IMR-90 (cell line): ENCODE data around the gene TLCD2. TPM values are rescaled to one million over a fixed set of nuclear protein-coding genes. Genes with fewer than 3 reads are reported as not detected.

ENCODE experiments used
- ATAC-seq: fragments of 200-7000 bp; cut with Tn5 transposase; 2 replicates; pipeline ENCODE4 v1.9.1; 2020; ENCODE audit warnings: low read depth, mild to moderate bottlenecking, moderate library complexity
- BruUV-seq: library from RNA; stranded (reverse); fragments of 400-500 nt; replicated peaks from 2 replicates; lab custom pipeline; 2021; lab: Mats Ljungman, UMichigan
- CTCF ChIA-PET: fragments of 300-600 bp; formaldehyde crosslinking; extraction: SDS; loops from one replicate; lab custom pipeline; 2021; ENCODE audit warnings: antibody characterized with exemption; lab: Yijun Ruan, JAX
- POLR2A ChIA-PET: fragments of 300-600 bp; sonication (Branson Sonifier 250); formaldehyde crosslinking; loops from one replicate; lab custom pipeline; 2022; ENCODE audit warnings: antibody characterized with exemption; ENCODE audit not compliant: unreplicated experiment; lab: Charles Lee
- DNase-seq: peaks from one replicate; pipeline ENCODE4 v3.0.0; 2013
- H2AFZ ChIP-seq: replicated peaks from 2 replicates; pipeline ENCODE3; 2013; ENCODE audit warnings: low read length, mild to moderate bottlenecking; ENCODE audit not compliant: poor library complexity
- H2AK5ac ChIP-seq: 2 replicates; pipeline ENCODE4 v1.6.1; 2013; ENCODE audit warnings: low read depth, low read length, inconsistent platforms
- H2AK9ac ChIP-seq: replicated peaks from 2 replicates; pipeline ENCODE3; 2013; ENCODE audit warnings: mild to moderate bottlenecking, low read depth, low read length, moderate library complexity; ENCODE audit not compliant: poor library complexity
- H2BK120ac ChIP-seq: 2 replicates; pipeline ENCODE4 v1.6.1; 2013; ENCODE audit warnings: low read depth, low read length, inconsistent platforms
- H2BK15ac ChIP-seq: 3 replicates; pipeline ENCODE4 v1.6.1; 2013; ENCODE audit warnings: low read depth, low read length, inconsistent platforms
- H2BK20ac ChIP-seq: 2 replicates; pipeline ENCODE4 v1.6.1; 2013; ENCODE audit warnings: low read depth, mild to moderate bottlenecking, inconsistent platforms, low read length, moderate library complexity
- H2BK5ac ChIP-seq: 2 replicates; pipeline ENCODE4 v1.6.1; 2013; ENCODE audit warnings: mild to moderate bottlenecking, low read depth, low read length, inconsistent platforms; ENCODE audit not compliant: poor library complexity, severe bottlenecking
- H3K14ac ChIP-seq: replicated peaks from 2 replicates; pipeline ENCODE4 v1.6.1; 2013; ENCODE audit warnings: low read depth, low read length, inconsistent platforms
- H3K18ac ChIP-seq: 2 replicates; pipeline ENCODE4 v1.6.1; 2013; ENCODE audit warnings: low read depth, low read length, control low read depth
- H3K23ac ChIP-seq: 2 replicates; pipeline ENCODE4 v1.6.1; 2013; ENCODE audit warnings: low read depth, low read length, inconsistent platforms
- H3K27ac ChIP-seq: 2 replicates; pipeline ENCODE4 v1.5.1; 2013; ENCODE audit warnings: mild to moderate bottlenecking, control low read depth, low read length; ENCODE audit not compliant: insufficient read depth
- H3K27me3 ChIP-seq: 2 replicates; pipeline ENCODE4 v1.6.1; 2013; ENCODE audit warnings: low read length; ENCODE audit not compliant: control insufficient read depth, insufficient read depth
- H3K36me3 ChIP-seq: 2 replicates; pipeline ENCODE4 v1.6.1; 2013; ENCODE audit warnings: low read length, mixed read lengths; ENCODE audit not compliant: control insufficient read depth, insufficient read depth
- H3K4ac ChIP-seq: 2 replicates; pipeline ENCODE4 v1.6.1; 2013; ENCODE audit warnings: low read depth, low read length, inconsistent platforms
- H3K4me1 ChIP-seq: 2 replicates; pipeline ENCODE4 v1.6.1; 2013; ENCODE audit warnings: low read length, mixed read lengths; ENCODE audit not compliant: control insufficient read depth, insufficient read depth
- H3K4me2 ChIP-seq: 2 replicates; pipeline ENCODE4 v1.6.1; 2013; ENCODE audit warnings: low read depth, mild to moderate bottlenecking, control low read depth, low read length, moderate library complexity
- H3K4me3 ChIP-seq: 2 replicates; pipeline ENCODE4 v1.5.1; 2013; ENCODE audit warnings: low read depth, mild to moderate bottlenecking, control low read depth, low read length, moderate library complexity; ENCODE audit not compliant: insufficient read depth
- H3K56ac ChIP-seq: 2 replicates; pipeline ENCODE4 v1.6.1; 2013; ENCODE audit warnings: low read length, inconsistent platforms; ENCODE audit not compliant: insufficient read depth; ENCODE audit errors: extremely low read depth
- H3K79me1 ChIP-seq, 2 experiments: 2 replicates each; pipeline ENCODE4 v1.6.1; 2013; ENCODE audit warnings: low read length in 2 of 2, inconsistent platforms in 1 of 2, low read depth in 1 of 2
- H3K9ac ChIP-seq: 2 replicates; pipeline ENCODE4 v1.6.1; 2013; ENCODE audit warnings: low read depth, low read length, control low read depth
- H3K9me1 ChIP-seq: 2 replicates; pipeline ENCODE4 v1.6.1; 2013; ENCODE audit warnings: low read length, inconsistent platforms; ENCODE audit not compliant: insufficient read depth
- H3K9me3 ChIP-seq: 2 replicates; pipeline ENCODE4 v1.6.1; 2013; ENCODE audit warnings: low read length; ENCODE audit not compliant: control insufficient read depth, insufficient read depth
- H4K20me1 ChIP-seq: 2 replicates; pipeline ENCODE4 v1.6.1; 2013; ENCODE audit warnings: low read length, inconsistent platforms; ENCODE audit not compliant: insufficient read depth
- H4K5ac ChIP-seq: 2 replicates; pipeline ENCODE4 v1.6.1; 2013; ENCODE audit warnings: mild to moderate bottlenecking, low read depth, low read length, control low read depth
- H4K8ac ChIP-seq, 2 experiments: 2 replicates each; pipeline ENCODE4 v1.6.1; 2013; ENCODE audit warnings: low read depth in 2 of 2, low read length in 2 of 2, control low read depth in 1 of 2, inconsistent platforms in 1 of 2
- H4K91ac ChIP-seq: 2 replicates; pipeline ENCODE4 v1.6.1; 2013; ENCODE audit warnings: low read depth, low read length, inconsistent platforms; ENCODE audit not compliant: insufficient read depth
- CEBPB ChIP-seq: IDR thresholded peaks from 2 replicates; pipeline ENCODE4 v1.6.1; 2012; ENCODE audit warnings: low read depth, low read length, improper control_type of control experiment
- CHD1 ChIP-seq: IDR thresholded peaks from 2 replicates; pipeline ENCODE4 v1.6.1; 2012; ENCODE audit warnings: low read depth, low read length, improper control_type of control experiment
- FOS ChIP-seq: fragments of 150-350 bp; IDR thresholded peaks from 2 replicates; pipeline ENCODE4 v1.6.1; 2016; ENCODE audit warnings: low read depth, low read length
- MAFK ChIP-seq: IDR thresholded peaks from 2 replicates; pipeline ENCODE4 v1.6.1; 2012; ENCODE audit warnings: low read depth, low read length, improper control_type of control experiment
- MXI1 ChIP-seq: IDR thresholded peaks from 2 replicates; pipeline ENCODE4 v1.6.1; 2012; ENCODE audit warnings: low read depth, mild to moderate bottlenecking, low read length, moderate library complexity, borderline replicate concordance
- RAD21 ChIP-seq: IDR thresholded peaks from 2 replicates; pipeline ENCODE4 v1.6.1; 2012; ENCODE audit warnings: low read length, improper control_type of control experiment
- RCOR1 ChIP-seq: IDR thresholded peaks from 2 replicates; pipeline ENCODE4 v1.6.1; 2012; ENCODE audit warnings: mild to moderate bottlenecking, low read length, improper control_type of control experiment; ENCODE audit not compliant: insufficient replicate concordance
- RFX5 ChIP-seq: IDR thresholded peaks from 2 replicates; pipeline ENCODE4 v1.8.0; 2012; ENCODE audit warnings: low read depth, mild to moderate bottlenecking, low read length, moderate library complexity
- SMC3 ChIP-seq: fragments of 150-350 bp; IDR thresholded peaks from 2 replicates; pipeline ENCODE4 v1.6.1; 2016; ENCODE audit warnings: low read depth, mild to moderate bottlenecking, antibody characterized with exemption, low read length, moderate library complexity
- WGBS, 2 experiments: methylation state at CpG; one replicate each; pipeline versions ENCODE4 v1.1.5 to v1.1.7; 2013; ENCODE audit warnings: missing lambda C conversion rate in 2 of 2; ENCODE audit not compliant: insufficient read length in 1 of 2; ENCODE audit errors: extremely low coverage in 2 of 2; 5-methylcytosine and 5-hydroxymethylcytosine counted together
- dilution Hi-C: fragments of 300-500 bp; cut with HindIII; formaldehyde crosslinking; loops from one replicate; pipeline ENCODE4 v1.14.3; 2018; ENCODE audit warnings: low sequenced_read_pairs; ENCODE audit not compliant: unreplicated experiment
- in situ Hi-C: fragments of 300-500 bp; cut with MboI; formaldehyde crosslinking; loops from 3 replicates; pipeline ENCODE4 v1.14.3; 2019; ENCODE audit warnings: low sequenced_read_pairs, inconsistent platforms, mixed read lengths
- intact Hi-C: fragments of 100-400 bp; cut with micrococcal nuclease; formaldehyde crosslinking; loops from 2 replicates; pipeline ENCODE4 v1.10.0; 2022
- polyA plus RNA-seq, 3 experiments: library from polyadenylated mRNA; depleted of rRNA; stranded (reverse); fragments of >200 nt; gene quantifications; 2 replicates each; pipeline ENCODE4 v1.2.3, GENCODE V29; 2012; ENCODE audit warnings: low replicate concordance in 1 of 3
- total RNA-seq: library from RNA; depleted of rRNA; stranded (reverse); fragments of >200 nt; gene quantifications from 2 replicates; pipeline ENCODE4 v1.2.3, GENCODE V29; 2012
- TF ChIP-seq, protein P1 (sequence below): conservative IDR thresholded peaks from 2 replicates; pipeline ENCODE4 v1.5.1; 2012; ENCODE audit warnings: mild to moderate bottlenecking, low read depth, low read length, improper control_type of control experiment
- TF ChIP-seq, protein P2 (sequence below): fragments of 150-350 bp; IDR thresholded peaks from 2 replicates; pipeline ENCODE4 v1.6.1; 2017; ENCODE audit warnings: mild to moderate bottlenecking, antibody characterized with exemption, low read length, low read depth

TLCD2 gene
- total and polyA plus RNA-seq, 2 of the 4 experiments (the other 2 are of a cell fraction): 0.72 to 1.2 TPM

DNA sequence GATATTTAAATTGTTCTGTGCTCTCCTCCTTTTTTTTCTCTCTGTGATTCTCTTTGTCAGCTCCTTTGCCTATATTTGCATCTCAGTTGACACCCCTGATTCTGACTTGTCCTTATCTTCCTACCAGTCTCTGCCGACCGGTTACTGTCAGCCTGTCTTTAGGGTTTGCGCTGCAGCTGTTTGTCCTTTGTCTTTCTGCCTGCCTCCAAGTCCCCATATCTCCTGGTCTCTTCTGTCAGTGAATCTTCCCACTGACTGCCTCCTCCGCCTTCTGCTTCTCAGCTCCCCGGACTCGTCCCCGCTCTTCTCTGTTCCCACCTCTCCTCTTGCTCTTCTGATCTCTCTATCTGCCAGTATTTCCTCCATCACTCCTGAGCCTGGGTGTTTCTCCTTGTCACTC lies 5.2 kb downstream of the TLCD2 start:
- H2BK5ac ChIP-seq: no peak overlapping the region
- no peak overlapping the region for H2BK20ac ChIP-seq
- no peak overlapping the region for H4K8ac ChIP-seq
- H3K4me3 ChIP-seq: no peak overlapping the region
- TF ChIP-seq FOS: no peak
- TF ChIP-seq MXI1: no peak
- TF ChIP-seq RCOR1: no peak
- TF ChIP-seq, protein P1, sequence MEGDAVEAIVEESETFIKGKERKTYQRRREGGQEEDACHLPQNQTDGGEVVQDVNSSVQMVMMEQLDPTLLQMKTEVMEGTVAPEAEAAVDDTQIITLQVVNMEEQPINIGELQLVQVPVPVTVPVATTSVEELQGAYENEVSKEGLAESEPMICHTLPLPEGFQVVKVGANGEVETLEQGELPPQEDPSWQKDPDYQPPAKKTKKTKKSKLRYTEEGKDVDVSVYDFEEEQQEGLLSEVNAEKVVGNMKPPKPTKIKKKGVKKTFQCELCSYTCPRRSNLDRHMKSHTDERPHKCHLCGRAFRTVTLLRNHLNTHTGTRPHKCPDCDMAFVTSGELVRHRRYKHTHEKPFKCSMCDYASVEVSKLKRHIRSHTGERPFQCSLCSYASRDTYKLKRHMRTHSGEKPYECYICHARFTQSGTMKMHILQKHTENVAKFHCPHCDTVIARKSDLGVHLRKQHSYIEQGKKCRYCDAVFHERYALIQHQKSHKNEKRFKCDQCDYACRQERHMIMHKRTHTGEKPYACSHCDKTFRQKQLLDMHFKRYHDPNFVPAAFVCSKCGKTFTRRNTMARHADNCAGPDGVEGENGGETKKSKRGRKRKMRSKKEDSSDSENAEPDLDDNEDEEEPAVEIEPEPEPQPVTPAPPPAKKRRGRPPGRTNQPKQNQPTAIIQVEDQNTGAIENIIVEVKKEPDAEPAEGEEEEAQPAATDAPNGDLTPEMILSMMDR: no peak
- TF ChIP-seq RAD21: no peak
- TF ChIP-seq MAFK: no peak
- no peak for TF ChIP-seq CHD1
- TF ChIP-seq SMC3: no peak
- no peak for TF ChIP-seq RFX5
- TF ChIP-seq CEBPB: no peak
- TF ChIP-seq, protein P2, sequence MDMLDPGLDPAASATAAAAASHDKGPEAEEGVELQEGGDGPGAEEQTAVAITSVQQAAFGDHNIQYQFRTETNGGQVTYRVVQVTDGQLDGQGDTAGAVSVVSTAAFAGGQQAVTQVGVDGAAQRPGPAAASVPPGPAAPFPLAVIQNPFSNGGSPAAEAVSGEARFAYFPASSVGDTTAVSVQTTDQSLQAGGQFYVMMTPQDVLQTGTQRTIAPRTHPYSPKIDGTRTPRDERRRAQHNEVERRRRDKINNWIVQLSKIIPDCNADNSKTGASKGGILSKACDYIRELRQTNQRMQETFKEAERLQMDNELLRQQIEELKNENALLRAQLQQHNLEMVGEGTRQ: no peak
- H3K4me2 ChIP-seq: no peak overlapping the region
- peaks cover 0 to 6% of the 10 kb centered on the region in 2 experiments; a peak in 1 of 4 replicates for H3K79me1 ChIP-seq
- no peak overlapping the region for H2AK5ac ChIP-seq
- H3K36me3 ChIP-seq: peaks cover 11% of the 10 kb centered on the region
- 63% methylated on average over 7 of the region's 7 CpGs; no CpG with 5 or more reads in 1 of the 2 experiments for WGBS, 2 experiments
- H2AFZ ChIP-seq: peak overlapping the region; percentile 32
- CTCF ChIA-PET: interaction anchor here (0.5 kb wide), 1 partner anchor 238 kb away, joined by 3 read pairs; no protein-coding TSS in a partner anchor
- H4K20me1 ChIP-seq: peaks cover 9% of the 10 kb centered on the region; the same call in 1 of the 2 replicates
- H4K5ac ChIP-seq: no peak overlapping the region
- H3K56ac ChIP-seq: no peak overlapping the region
- H2BK15ac ChIP-seq: no peak overlapping the region
- DNase-seq: no peak
- H3K9ac ChIP-seq: no peak overlapping the region
- H3K14ac ChIP-seq: no peak overlapping the region
- peaks cover 5% of the 10 kb centered on the region; the same call in 1 of the 2 replicates for H3K9me1 ChIP-seq
- no peak overlapping the region for H2AK9ac ChIP-seq
- H3K23ac ChIP-seq: no peak overlapping the region
- no peak overlapping the region; the same call in 1 of the 2 replicates for H3K4ac ChIP-seq
- no peak overlapping the region for H2BK120ac ChIP-seq
- intact Hi-C loops: no loop called here
- no TSS peak for BruUV-seq
- H3K9me3 ChIP-seq: no peaks in the 10 kb centered on the region
- H3K4me1 ChIP-seq: peaks cover 3% of the 10 kb centered on the region; the same call in 1 of the 2 replicates
- dilution Hi-C loops: no loop called here
- no peak for ATAC-seq
- no peak overlapping the region for H3K18ac ChIP-seq
- H3K27ac ChIP-seq: no peak overlapping the region
- H4K91ac ChIP-seq: no peak overlapping the region
- POLR2A ChIA-PET: interaction anchor here (1.1 kb wide), 1 partner anchor 11 kb away, joined by 3 read pairs; no protein-coding TSS in a partner anchor
- in situ Hi-C loops: loop anchor here (25.0 kb wide), 1 partner anchor 332 kb away; the partner anchor contains the start of genes DPH1, OVCA2 and RTN4RL1
- H3K27me3 ChIP-seq: no peaks in the 10 kb centered on the region
